ENCODE data around the gene CLSTN2.

CLSTN2 gene

GRCh38 chr3:140022066-140022770 lies 87.2 kb downstream of the CLSTN2 start:
- DNase-seq (ENCODE audit: low read depth): no peak
- TF ChIP-seq CTCF (IDR thresholded peaks at IDR 0.05; ENCODE audit: control insufficient read depth, insufficient read depth, low read depth, low read length, missing control alignments): no peak
- no peak overlapping the region for H3K4me3 ChIP-seq (ENCODE audit: control insufficient read depth, low read depth, low read length)

GRCh38 chr3:140023616-140024530 lies 88.9 kb downstream of the CLSTN2 start:
- no peak overlapping the region for H3K4me3 ChIP-seq (ENCODE audit: control insufficient read depth, low read depth, low read length)
- TF ChIP-seq CTCF (IDR thresholded peaks at IDR 0.05; ENCODE audit: control insufficient read depth, insufficient read depth, low read depth, low read length, missing control alignments): no peak
- DNase-seq (ENCODE audit: low read depth): no peak

- no peak for DNase-seq (ENCODE audit: low read depth)
- no peak for TF ChIP-seq CTCF (IDR thresholded peaks at IDR 0.05; ENCODE audit: control insufficient read depth, insufficient read depth, low read depth, low read length, missing control alignments)
- H3K4me3 ChIP-seq (ENCODE audit: control insufficient read depth, low read depth, low read length): no peak overlapping the region
These were observed 96.2 kb downstream of the CLSTN2 start for GRCh38 chr3:140031170-140031569.

- no peak for TF ChIP-seq CTCF (IDR thresholded peaks at IDR 0.05; ENCODE audit: control insufficient read depth, insufficient read depth, low read depth, low read length, missing control alignments)
- DNase-seq (ENCODE audit: low read depth): no peak
- H3K4me3 ChIP-seq (ENCODE audit: control insufficient read depth, low read depth, low read length): no peak overlapping the region
These were observed 99.1 kb downstream of the CLSTN2 start for GRCh38 chr3:140034058-140034457.

GRCh38 chr3:140035871-140036270 lies 100.9 kb downstream of the CLSTN2 start:
- no peak overlapping the region for H3K4me3 ChIP-seq (ENCODE audit: control insufficient read depth, low read depth, low read length)
- TF ChIP-seq CTCF (IDR thresholded peaks at IDR 0.05; ENCODE audit: control insufficient read depth, insufficient read depth, low read depth, low read length, missing control alignments): no peak
- DNase-seq (ENCODE audit: low read depth): no peak

GRCh38 chr3:140050396-140050795 lies 115.4 kb downstream of the CLSTN2 start:
- no peak for DNase-seq (ENCODE audit: low read depth)
- no peak for TF ChIP-seq CTCF (IDR thresholded peaks at IDR 0.05; ENCODE audit: control insufficient read depth, insufficient read depth, low read depth, low read length, missing control alignments)
- H3K4me3 ChIP-seq (ENCODE audit: control insufficient read depth, low read depth, low read length): no peak overlapping the region

Data from AG09309 (cell line).